ENCODE data around the gene UBQLN1. TPM values are rescaled to one million over a fixed set of nuclear protein-coding genes. Genes with fewer than 3 reads are reported as not detected.
A peak's percentile ranks its signal among the peaks of the same experiment; 100 is the strongest.

Gene UBQLN1
- total and polyA plus RNA-seq, 9 of the 15 experiments (the other 6 are each of a cell fraction or from before 2014, with no cell fraction given), result 7.5 to 120 (median 52.8) TPM

- TF ChIP-seq ZBTB12 (CRISPR knock-in tag; IDR thresholded peaks at IDR 0.05), result no peak
- TF ChIP-seq POLR2AphosphoS5 (IDR thresholded peaks at IDR 0.05; ENCODE audit: control insufficient read depth, insufficient read depth, low read depth, low read length), result 0 out of 2 replicates have a peak, but pooled peaks have one; percentile 14
- TF ChIP-seq STAT5A (IDR thresholded peaks at IDR 0.05; ENCODE audit: borderline replicate concordance, low read length), result peak; percentile 40; the same call in 1 of the 2 replicates
- no peak for TF ChIP-seq HLTF (IDR thresholded peaks at IDR 0.05)
- no peak for TF ChIP-seq SMAD4 (CRISPR knock-in tag; conservative IDR thresholded peaks at IDR 0.05)
- TF ChIP-seq GTF2F1 (IDR thresholded peaks at IDR 0.05; ENCODE audit: low read depth, low read length), result no peak
- TF ChIP-seq NFIC (IDR thresholded peaks at IDR 0.05), result no peak
- TF ChIP-seq BMI1 (IDR thresholded peaks at IDR 0.05; ENCODE audit: low read length), result no peak
- no peak for TF ChIP-seq IFI16 (CRISPR knock-in tag; IDR thresholded peaks at IDR 0.05)
Observed at GRCh38 chr9:83623679-83624076, 84.1 kb downstream of the UBQLN1 start (continued).

GRCh38 chr9:83622939-83623678, 84.6 kb downstream of the UBQLN1 start, which contains the start of gene IDNK:
Gene IDNK, plus strand, starts transcription at chr9:83623143. Its CDS starts 29 bp downstream, at chr9:83623172.
- ATAC-seq (peak; percentile 90), FAIRE-seq (no peak), DNase-seq (ENCODE audit: extremely low read depth in 1 of 4, low spot score in 3 of 4) (peak; percentile 47 to 81 (median 67))
- Histone ChIP-seq H2AFZ (ENCODE audit: low read depth, low read length) (peak within 1 kb of the TSS; percentile 93), H3K36me3 (ENCODE audit: control insufficient read depth, insufficient read depth, low read length) (peaks cover 3% of the 10 kb centered on the region; the same call in 1 of the 3 replicates), H3K4me3 (peak within 1 kb of the TSS; percentile 65), H3K4me1 (replicated peaks in 1 of 2; ENCODE audit: control insufficient read depth in 2 of 2, insufficient read depth in 2 of 2, low read length in 2 of 2) (peaks cover 11 to 14% of the 10 kb centered on the region in 2 experiments; a peak in 3 of 5 replicates), H3K4me2 (ENCODE audit: insufficient read depth, low read length) (peak within 1 kb of the TSS; percentile 69), H3K79me2 (ENCODE audit: control insufficient read depth, insufficient read depth, low read length) (no peaks in the 10 kb centered on the region), H3K27me3 (ENCODE audit: control insufficient read depth in 2 of 2, insufficient read depth in 2 of 2, low read length in 2 of 2) (no peaks in the 10 kb centered on the region), H3K9ac (ENCODE audit: insufficient read depth in 1 of 2, low read depth in 2 of 2, low read length in 2 of 2) (peak within 1 kb of the TSS; percentile 64 to 93), H4K20me1 (replicated peaks; ENCODE audit: control insufficient read depth, insufficient read depth, low read length) (no peaks in the 10 kb centered on the region), H3K9me3 (replicated peaks; ENCODE audit: control insufficient read depth, insufficient read depth, low read depth, low read length) (no peaks in the 10 kb centered on the region), H3K9me1 (ENCODE audit: control insufficient read depth, insufficient read depth, low read length) (no peaks in the 10 kb centered on the region), H3K27ac (ENCODE audit: extremely low read depth, low read depth, low read length) (peak within 1 kb of the TSS; percentile 72)
- ChIA-PET POLR2A (interaction anchor here (0.9 to 1.0 kb wide), 2 partner anchors 21 to 78 kb away, joined by 3 read pairs; no protein-coding TSS in a partner anchor), CTCF (ENCODE audit: low intra/inter-chr PET ratio) (interaction anchor here (0.7 kb wide), 1 partner anchor 82 kb away, joined by 3 read pairs; no protein-coding TSS in a partner anchor)
- in situ Hi-C loops (cut with MboI) (loop anchor here (25.0 kb wide), 1 partner anchor 289 kb away; the partner anchor contains the start of gene KIF27), intact Hi-C loops (cut with micrococcal nuclease) (loop anchor here (5.0 to 10.0 kb wide), 2 partner anchors 84 to 192 kb away; partner anchors contain the start of genes GKAP1 and UBQLN1)
- TSS peak; percentile 77 for BruUV-seq (replicated peaks)
- 0% methylated on average over 6 of the region's 79 CpGs for WGBS (ENCODE audit: insufficient coverage, low coverage, missing lambda C conversion rate)
- TF ChIP-seq ZNF584 (CRISPR knock-in tag; IDR thresholded peaks at IDR 0.05; ENCODE audit: low read depth) (no peak), YY1 (IDR thresholded peaks at IDR 0.05; ENCODE audit: borderline replicate concordance in 1 of 3, control insufficient read depth in 1 of 3, extremely low read depth in 1 of 3, insufficient read depth in 3 of 3, insufficient read length in 1 of 3, insufficient replicate concordance in 2 of 3, low read depth in 1 of 3, low read length in 2 of 3) (peak in 2 of 3 experiments; percentile 81 to 86), ILK (tag; IDR thresholded peaks at IDR 0.05; ENCODE audit: borderline replicate concordance, low read depth) (no peak), NONO (IDR thresholded peaks at IDR 0.05; ENCODE audit: low read depth in 2 of 2, low read length in 1 of 2) (peak in 1 of 2 experiments; percentile 60; a peak in 2 of 4 replicates), ZNF449 (CRISPR knock-in tag; IDR thresholded peaks at IDR 0.05) (no peak), ESRRA (IDR thresholded peaks at IDR 0.05; ENCODE audit: borderline replicate concordance, low read depth) (no peak), NRF1 (conservative IDR thresholded peaks at IDR 0.05 in 1 of 2, IDR thresholded peaks at IDR 0.05 in 1 of 2) (peak; percentile 27 to 47; a peak in 1 of 4 replicates), PHF8 (IDR thresholded peaks at IDR 0.05; ENCODE audit: borderline replicate concordance, low read length) (peak; percentile 65; the same call in 1 of the 2 replicates)

Data from K562 (cell line).